ENCODE results near the gene PLD4. TPM values are rescaled to one million over a fixed set of nuclear protein-coding genes. Genes with fewer than 3 reads are reported as not detected.

The PLD4 gene
- total and polyA plus RNA-seq, 9 of the 15 experiments (the other 6 are each of a cell fraction or from before 2014, with no cell fraction given), result 0.18 to 0.24 TPM; not detected in 7

GRCh38 chr14:104933746-104934733, 9.4 kb downstream of the PLD4 start:
- no peak for ATAC-seq
- no peak overlapping the region for H2AFZ ChIP-seq (ENCODE audit: low read depth, low read length)
- no peak overlapping the region for H3K27ac ChIP-seq (ENCODE audit: extremely low read depth, low read depth, low read length)
- H3K9me1 ChIP-seq (ENCODE audit: control insufficient read depth, insufficient read depth, low read length), result no peaks in the 10 kb centered on the region
- H3K9me3 ChIP-seq (replicated peaks; ENCODE audit: control insufficient read depth, insufficient read depth, low read depth, low read length), result no peaks in the 10 kb centered on the region
- no peaks in the 10 kb centered on the region for H4K20me1 ChIP-seq (replicated peaks; ENCODE audit: control insufficient read depth, insufficient read depth, low read length)
- intact Hi-C loops (cut with micrococcal nuclease) (no loop called here), in situ Hi-C loops (cut with MboI) (no loop called here)
- no peak overlapping the region for H3K9ac ChIP-seq (ENCODE audit: insufficient read depth in 1 of 2, low read depth in 2 of 2, low read length in 2 of 2)
- CTCF ChIA-PET (ENCODE audit: low intra/inter-chr PET ratio), result interaction anchor here (1.4 kb wide), 1 partner anchor 112 kb away, joined by 6 read pairs; no protein-coding TSS in a partner anchor
- no peak overlapping the region for H3K4me3 ChIP-seq
- H3K79me2 ChIP-seq (ENCODE audit: control insufficient read depth, insufficient read depth, low read length), result no peaks in the 10 kb centered on the region
- peaks cover 0 to 22% of the 10 kb centered on the region in 2 experiments; a peak in 2 of 5 replicates for H3K4me1 ChIP-seq (replicated peaks in 1 of 2; ENCODE audit: control insufficient read depth in 2 of 2, insufficient read depth in 2 of 2, low read length in 2 of 2)
- no peaks in the 10 kb centered on the region for H3K36me3 ChIP-seq (ENCODE audit: control insufficient read depth, insufficient read depth, low read length)
- TF ChIP-seq GMEB1 (CRISPR knock-in tag; IDR thresholded peaks at IDR 0.05) (no peak), MCM2 (IDR thresholded peaks at IDR 0.05; ENCODE audit: low read depth) (no peak)
- peak in 2 of 4 experiments; percentile 25 to 30 for DNase-seq (ENCODE audit: extremely low read depth in 1 of 4, low spot score in 3 of 4)
- no peak overlapping the region for H3K4me2 ChIP-seq (ENCODE audit: insufficient read depth, low read length)
- no TSS peak for BruUV-seq (replicated peaks)
- WGBS (ENCODE audit: insufficient coverage, low coverage, missing lambda C conversion rate), result 0% methylated on average over 3 of the region's 42 CpGs
- H3K27me3 ChIP-seq (ENCODE audit: control insufficient read depth in 2 of 2, insufficient read depth in 2 of 2, low read length in 2 of 2), result peaks cover 0 to 33% of the 10 kb centered on the region in 2 experiments; a peak in 4 of 5 replicates
- POLR2A ChIA-PET, result interaction anchor here (0.6 to 1.2 kb wide), 3 partner anchors 10 to 388 kb away, joined by 3 read pairs; no protein-coding TSS in a partner anchor
- FAIRE-seq, result no peak
